ENCODE results near the gene SLC1A3. TPM values are rescaled to one million over a fixed set of nuclear protein-coding genes. Genes with fewer than 3 reads are reported as not detected.
"Not testable (repeated sequence)": the region's sequence is repeated elsewhere in the genome, so short reads cannot be mapped to it uniquely, and the experiment has no call there.

SLC1A3 gene
- polyA plus RNA-seq (2013, experiment 1 of 2; ENCODE audit: insufficient read length) = 11.3 TPM
- polyA plus RNA-seq (2013, experiment 2 of 2; ENCODE audit: insufficient read length) = 10.6 TPM

DNA sequence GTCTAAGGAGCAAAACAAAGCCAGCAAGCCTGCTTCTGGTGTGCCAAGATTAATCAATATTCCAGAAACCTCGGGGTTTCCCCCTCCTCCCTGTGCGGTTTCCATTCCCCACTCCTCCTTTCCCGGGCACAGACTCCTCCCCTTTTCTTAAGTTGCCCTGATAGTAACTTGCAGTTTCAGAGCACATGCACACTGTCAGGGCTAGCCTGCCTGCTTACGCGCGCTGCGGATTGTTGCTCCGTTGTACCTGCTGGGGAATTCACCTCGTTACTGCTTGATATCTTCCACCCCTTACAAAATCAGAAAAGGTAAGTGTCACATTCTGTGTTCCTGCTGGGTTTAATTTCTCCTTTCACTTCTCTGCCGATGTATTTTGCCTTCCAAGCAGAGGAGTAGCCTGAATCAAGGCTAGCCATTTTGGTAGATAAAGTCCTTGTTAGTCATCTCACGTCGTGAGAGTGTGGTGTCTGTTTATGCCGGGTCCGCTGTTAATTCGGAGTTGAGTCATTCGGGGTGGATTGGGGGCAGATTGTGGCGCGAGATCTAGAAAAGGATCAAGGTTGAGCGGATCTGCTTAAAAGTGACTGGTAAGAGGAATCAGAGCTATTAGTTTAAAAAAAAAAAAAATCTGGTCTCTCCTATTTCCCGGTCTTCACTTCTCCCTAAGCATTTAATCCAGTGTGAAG is at the start of gene SLC1A3:
SLC1A3 (plus strand) TSS at position 179 of the 686 bp plus-strand sequence. CDS start 1,818 bp downstream, outside the sequence.
- peak; percentile 74 for DNase-seq

DNA sequence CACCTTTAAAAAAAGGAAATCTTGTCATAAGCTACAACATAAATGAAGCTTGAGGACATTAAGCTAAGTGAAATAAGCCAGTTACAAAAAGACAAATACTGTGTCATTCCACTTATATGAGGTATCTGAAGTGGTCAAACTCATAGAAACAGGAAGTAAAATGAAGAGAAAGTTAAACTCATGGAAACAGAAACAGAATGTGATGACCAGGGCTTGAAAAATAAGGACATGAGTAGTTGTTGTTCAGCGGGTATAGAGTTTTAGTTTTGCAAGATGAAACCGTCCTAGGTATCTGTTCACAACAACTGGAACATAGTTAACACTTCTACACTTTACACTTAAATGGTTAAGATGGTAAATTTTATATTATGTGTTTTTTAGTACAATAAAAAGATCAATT is 47.8 kb upstream of the SLC1A3 start:
- DNase-seq = no peak

DNA sequence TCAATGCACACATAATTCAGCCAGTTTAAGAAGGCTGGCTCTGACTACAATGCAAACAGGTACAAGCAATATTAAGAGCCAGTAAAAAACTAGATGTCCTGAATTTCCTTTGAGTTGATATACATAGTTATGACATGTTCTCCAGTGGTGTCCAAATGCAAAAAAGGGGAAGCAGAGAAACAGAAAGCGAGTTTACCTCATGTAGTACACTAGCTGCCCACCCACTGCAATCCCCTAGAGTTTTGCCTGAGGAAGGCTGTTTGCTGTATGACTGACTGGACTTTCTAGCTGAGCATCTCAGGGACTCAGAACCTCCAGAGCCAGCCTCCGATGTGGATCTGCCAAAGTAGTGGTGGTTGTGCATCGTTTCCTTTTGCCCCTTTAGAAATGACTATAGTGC is 44.8 kb upstream of the SLC1A3 start:
- DNase-seq = no peak

DNA sequence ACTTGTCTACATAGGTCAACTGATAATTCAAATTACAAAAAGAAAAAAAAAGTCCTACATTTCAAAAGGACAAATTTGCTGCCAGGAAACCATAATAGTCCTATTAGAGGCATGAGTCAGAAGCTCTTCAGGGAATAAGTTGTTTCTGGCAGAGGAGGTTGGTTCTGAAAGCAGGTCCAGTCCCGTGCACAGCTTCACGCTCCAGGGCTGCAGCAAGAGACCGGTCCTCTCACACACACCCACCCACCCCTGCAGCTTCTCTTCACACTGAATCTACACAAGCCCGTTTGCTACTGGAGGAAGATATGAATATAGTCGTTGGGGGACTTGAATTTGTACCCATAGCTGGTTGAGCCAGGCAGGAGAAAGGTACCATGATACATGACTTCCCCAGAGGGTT is 36.9 kb upstream of the SLC1A3 start:
- peak; percentile 61 for DNase-seq

DNA sequence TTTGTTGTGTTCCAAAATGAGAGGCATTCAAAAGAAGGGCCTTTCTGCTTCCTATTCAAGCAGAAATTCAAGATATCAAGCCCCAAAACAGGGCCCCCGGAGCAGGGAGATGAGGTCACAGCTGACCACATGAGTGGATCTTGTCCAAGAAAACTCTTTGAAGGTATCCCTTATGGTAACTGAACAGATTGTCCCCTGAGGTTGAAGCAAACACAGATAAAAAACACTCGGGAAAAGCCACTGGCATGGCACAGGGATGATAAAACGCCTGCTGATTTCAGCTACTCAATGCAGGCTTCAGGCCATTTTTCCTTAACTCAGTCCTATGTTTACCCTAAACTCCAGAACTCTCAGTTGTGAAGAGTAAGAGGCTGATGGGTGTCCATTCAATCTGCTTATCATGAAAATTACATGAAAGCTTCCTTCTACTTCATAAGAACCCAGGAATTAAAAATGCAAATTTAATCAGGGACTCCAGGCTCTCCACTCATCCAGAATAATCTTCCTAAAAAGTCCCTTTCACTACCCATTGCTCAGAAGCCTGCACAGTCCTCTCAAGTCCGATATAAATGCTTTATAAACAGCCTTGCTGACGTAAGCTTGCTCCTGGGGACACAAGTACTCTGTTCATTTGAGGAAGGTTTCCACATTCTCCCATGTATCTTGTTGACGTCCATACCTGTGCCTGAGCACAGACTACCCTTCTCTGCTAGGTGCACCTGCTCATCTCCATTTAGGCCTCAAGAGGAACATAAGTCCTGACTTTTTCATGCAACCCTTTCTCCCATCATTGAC is 35.9 kb upstream of the SLC1A3 start:
- peak; percentile 46 for DNase-seq

DNA sequence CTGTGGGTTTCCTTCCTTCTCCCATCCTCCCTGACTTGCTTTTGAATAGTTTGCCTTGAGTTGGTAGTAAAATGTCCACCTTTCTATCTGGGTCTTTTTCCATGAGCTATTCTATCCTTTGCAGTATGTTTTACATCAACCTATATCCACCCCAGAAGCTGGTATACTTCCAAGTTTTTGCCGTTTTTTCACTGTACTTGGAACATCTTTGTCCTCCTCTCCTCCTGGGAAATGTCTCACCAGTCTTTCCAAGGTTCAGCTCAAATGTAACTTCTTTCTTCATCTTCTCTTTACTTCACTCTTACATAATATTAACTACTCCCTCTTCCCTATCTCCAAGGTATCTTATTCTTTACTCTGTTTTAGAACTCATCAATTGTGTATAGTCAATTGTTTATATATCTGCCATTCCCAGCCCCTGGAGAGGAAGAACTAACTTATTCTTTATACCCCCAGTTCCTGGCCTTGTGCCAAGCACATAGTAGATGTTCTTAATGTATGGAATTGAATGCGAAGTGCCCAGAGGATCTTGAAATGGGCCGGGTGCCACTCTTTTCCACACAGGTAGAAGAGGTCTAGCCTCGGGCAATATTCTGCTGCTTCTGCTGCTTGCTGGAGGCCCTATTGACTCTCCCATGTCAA is 34.9 kb upstream of the SLC1A3 start:
- no peak for DNase-seq

DNA sequence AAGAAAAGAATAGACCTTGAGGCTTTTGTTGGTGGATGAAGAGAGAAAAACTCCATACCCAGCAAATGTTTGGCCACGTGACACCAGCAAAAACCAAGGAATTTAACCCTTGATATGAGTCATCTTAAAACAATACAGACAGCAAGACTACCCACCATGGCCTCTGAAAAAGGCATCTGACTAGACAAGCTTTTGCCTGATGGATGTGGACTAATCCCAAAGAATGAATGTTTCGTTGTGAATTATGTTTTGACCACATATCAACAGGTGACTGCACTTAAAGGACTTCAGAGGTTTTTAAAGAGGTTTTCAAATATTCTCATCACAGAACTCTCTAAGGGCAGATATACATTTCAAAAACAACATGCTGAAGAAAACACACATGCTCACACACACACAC is 33.0 kb upstream of the SLC1A3 start:
- peak; percentile 91 for DNase-seq

DNA sequence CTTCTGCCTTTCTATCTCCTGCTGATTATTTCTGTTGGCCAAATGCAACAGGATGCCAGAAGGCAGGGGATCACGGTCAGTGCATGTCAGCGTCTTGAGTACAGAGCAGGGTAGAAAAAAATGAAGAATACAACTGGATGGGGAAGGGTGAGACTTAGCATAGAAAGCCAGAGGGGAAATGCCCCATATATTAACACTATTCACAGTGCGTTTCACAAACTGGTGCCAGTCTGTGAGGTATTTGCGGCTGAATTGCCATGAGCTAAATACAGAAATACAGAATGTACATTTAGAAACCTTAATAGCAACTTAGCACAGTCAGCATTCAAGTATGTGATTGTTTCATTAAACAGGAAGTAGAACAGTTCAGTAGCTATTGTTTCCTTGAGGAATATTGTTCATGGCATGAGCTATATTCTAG is 31.0 kb upstream of the SLC1A3 start:
- peak; percentile 56 for DNase-seq

DNA sequence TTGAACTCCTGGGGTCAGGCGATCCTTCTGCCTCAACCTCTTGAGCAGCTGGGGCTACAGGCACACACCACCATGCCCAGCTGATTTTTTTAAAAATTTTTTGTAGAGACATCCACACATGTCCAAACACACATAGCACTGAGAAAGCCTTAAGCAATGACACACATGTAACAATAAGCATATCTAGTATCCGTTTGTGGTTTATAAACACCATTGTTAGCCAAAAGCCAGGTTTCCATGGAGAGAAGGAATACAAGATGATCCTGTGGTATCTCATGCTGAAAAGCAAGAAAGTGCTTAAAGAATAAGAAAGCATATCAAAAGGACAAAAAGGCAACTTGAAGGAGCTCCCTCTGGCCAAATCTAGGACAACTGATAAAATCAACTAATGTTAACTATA is 29.7 kb upstream of the SLC1A3 start:
- no peak for DNase-seq

DNA sequence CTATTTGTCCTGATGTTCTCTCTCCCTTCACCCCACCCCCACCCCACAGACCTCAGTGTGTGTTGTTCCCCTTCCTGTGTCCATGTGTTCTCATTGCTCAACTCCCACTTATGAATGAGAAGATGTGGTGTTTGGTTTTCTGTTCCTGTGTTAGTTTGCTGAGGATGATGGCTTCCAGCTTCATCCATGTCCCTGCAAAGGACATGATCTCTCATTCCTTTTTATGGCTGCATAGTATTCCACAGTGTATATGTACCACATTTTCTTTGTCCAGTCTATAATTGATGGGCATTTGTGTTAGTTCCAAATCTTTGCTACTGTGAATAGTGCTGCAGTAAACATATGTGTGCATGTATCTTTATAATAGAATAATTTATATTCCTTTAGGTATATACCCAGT is 26.5 kb upstream of the SLC1A3 start:
- DNase-seq = not testable (repeated sequence)

DNA sequence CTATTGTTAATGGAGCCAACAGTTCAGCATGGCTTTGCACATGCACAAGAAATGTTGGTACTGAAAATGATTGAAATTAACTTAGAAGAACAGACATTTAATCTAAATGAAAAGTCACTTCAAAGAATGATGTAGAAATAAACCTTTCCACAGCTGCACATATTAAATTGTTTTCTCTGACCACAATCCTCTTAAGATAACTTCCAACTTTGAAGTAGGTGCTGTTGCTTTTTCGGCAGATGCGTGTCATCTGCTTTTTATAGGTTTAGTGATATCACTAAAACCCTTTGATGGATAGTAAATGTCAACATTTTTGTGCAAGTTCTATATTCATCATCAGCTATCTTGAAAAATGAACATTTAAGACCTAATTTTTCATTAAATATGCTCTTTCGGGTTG is 25.3 kb upstream of the SLC1A3 start:
- no peak for DNase-seq

DNA sequence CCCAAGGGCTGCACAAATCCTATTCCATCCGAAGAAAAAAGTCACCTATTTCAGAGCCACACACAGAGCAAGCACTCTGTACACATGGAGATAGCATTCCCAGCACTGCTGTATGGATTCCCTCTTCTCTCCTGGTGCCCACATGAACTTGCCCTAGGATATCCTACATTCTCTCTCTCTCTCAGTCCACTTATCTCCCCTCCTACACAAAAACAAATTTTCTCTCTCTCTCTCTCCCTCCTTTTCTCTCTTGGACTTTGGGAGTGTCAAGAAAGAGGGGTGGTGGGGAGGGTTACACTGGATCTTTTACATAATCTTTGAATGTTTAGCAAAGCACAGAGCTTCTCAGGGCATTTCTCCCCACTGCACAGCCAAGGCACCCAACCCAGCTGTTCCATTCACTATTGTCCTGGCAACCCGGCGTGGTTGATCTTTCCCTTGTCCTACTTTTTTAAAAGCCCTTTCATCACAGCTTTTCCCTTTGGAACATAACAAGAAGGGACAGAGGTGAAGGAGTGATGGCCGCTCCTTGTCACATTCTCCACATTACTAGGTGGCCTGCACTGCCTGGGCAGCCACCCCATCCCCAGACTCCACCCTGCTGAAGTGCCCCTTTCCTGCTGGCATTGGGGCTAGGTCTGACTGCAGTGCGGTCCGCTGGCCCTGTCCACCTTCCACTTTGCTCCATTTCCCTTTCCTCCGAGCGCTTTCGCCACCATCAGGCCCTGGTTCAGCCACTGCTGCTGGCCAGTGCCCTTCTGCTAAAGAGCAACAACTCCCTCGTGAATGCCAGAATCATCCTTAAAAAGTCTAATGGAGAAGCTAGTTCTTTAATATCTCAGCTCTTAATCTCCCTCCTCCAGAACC is 22.2 kb upstream of the SLC1A3 start:
- no peak for DNase-seq

DNA sequence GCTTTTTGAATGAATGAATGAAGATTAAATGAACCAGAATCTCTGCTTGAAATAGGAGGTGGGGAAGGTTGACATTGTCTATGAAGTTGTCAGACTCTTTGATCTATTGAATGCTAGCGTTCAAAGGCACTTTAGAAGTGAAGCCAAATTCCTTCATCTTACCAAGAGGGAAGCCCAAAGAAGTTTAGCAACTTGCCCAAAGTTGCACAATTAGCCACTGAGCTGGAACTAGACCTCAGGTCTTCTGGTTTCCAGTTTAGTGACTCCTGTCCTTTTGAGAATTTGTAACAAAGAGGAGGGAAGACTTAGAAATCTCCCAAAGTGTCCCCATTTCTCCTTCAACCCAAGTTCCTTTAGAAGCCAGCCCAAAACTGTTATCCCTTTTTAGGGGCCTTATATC is 20.7 kb upstream of the SLC1A3 start:
- no peak for DNase-seq

DNA sequence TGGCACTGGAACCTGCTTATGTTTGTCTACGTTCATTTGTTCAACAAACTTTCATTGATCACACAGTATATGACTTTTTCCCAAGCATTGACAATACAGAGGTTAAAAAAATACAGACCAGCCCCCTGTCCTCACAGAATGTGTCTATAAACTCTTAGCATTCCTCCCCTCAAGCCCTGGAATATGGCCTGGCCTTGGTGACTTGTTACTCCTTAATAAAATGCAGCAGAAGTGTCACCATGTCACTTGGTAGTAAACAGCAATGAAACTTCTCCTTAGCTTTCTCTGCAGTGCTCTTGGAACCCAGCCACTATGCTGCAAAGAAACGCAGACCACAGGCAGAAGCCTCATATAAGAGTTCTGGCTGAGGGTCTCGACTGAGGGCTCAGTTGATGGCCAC is 19.1 kb upstream of the SLC1A3 start:
- no peak for DNase-seq

DNA sequence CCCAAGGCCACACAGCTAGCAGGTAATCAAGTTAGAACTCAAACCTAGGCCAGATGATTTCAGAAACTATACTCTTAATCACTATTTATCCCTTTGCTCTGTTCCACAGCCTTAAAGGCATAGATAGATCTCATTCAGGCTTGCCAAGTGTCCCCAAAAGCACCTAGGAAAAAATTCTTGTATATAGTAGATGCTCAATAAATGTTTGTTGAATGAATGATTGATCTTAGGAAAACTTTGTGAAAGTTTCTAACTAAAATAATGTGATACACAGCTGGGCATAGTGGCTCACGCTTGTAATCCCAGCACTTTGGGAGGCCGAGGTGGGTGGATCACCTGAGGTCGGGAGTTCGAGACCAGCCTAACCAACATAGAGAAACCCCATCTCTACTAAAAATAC is 16.7 kb upstream of the SLC1A3 start:
- DNase-seq = not testable (repeated sequence)

DNA sequence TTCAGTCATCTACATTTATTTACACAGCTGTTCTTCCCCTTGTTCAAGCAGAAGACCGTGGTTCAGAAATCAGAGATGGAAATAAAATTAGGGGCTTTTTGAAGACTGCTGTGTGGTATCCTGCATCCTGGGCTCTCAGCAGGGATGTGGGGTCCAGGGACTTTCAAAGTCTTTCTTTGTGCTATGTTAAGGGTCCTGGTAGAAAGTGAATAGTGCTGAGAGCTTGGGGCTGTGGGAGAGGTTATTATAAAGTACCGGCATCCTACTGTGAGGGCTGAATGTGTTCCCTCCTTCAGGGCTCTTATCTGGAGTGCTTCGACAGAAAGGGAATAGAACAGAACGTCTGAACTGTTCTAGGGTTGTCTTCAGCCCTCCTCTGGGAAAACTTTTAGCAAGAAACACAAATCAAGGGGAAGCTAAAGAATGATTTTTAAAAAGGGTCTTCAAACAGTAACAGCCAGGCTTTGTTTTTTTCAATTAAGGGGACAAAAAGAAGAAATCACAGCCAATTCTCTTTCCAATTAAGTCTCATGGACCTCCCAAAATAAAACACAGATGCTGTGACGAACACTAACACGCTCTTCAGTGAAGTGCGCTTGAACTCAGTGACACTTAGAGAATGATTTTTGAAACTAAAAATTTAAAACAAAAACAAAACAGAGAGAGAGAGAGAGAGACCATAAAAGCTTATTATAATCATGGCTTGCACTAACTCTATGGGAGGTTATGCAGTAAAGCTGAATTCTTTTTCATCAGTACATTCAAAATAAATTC is 15.7 kb upstream of the SLC1A3 start:
- no peak for DNase-seq

DNA sequence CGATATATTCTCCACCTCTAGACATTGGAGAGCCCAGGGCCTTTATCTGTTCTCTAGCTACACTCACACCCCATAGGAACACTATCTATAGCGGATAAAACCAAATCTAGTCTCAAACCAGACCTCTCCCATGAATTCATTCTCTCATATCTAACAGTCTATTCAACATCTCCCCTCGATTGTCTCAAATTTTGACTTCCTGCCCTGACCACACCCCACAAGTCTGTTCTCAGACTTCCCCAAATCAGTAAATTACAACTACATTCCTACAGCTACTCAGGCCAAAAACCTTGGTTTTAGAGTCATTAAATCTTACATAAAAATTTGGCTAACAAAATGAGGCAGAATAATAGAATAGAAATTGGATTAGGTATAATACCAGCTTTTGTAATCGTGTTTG is 12.5 kb upstream of the SLC1A3 start:
- DNase-seq = no peak

DNA sequence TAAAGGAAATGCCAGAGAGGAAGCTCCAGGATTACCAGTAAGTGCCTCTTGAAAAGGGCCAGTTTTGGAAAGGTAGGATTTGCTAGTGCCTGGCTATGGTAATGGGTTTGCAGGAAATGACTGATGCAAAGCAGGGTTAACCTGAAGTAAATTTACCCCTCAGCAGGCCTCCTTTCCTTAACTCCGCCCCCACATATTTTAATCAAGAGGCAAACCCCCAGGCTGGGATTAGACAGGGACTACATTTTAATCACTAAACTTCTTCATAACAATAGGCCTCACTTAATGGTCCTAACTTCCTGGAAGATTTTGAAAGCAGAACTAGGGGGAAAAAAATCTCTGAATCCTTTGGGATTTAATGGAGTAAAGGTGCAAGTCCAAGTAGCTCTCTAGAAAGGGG is 10.2 kb upstream of the SLC1A3 start:
- DNase-seq = no peak

DNA sequence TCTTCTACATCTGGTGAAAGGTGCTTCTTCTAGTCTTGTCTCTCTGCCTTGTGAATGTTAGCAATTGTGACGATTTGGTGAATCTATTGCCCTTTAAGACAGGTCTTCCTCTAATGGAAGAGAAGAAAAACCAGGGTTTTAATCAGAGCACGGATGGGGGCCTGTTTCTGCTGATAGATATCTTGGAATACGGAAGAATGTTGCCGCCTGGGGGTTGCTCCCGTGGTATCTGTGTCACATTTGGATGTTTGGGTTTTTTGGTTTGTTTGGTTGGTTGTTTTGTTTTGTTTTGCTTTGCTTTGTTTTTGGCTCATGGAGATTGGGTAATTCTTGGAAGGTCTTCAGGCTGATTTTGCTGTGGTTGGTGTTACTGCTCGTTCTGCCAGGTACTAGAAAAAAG is 9.7 kb upstream of the SLC1A3 start:
- DNase-seq = no peak

DNA sequence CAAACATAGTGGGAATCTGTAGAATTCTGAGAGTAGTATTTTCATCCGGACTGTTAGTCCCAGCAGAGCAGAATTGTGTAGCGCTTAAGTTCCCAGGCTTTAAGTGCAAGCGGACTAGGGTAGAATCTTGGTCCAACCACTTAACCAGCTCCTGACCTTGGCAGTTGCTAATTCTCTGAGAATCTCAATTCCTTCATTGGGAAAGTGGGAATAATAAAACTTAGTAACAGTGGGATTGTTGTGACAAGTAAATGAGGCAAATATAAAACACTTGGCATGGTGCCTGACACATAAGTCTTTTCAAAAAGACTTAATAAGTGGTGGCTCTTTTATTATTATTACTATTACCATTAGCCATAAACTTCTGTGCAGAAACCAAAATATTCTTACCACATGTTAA is 8.4 kb upstream of the SLC1A3 start:
- DNase-seq = no peak

DNA sequence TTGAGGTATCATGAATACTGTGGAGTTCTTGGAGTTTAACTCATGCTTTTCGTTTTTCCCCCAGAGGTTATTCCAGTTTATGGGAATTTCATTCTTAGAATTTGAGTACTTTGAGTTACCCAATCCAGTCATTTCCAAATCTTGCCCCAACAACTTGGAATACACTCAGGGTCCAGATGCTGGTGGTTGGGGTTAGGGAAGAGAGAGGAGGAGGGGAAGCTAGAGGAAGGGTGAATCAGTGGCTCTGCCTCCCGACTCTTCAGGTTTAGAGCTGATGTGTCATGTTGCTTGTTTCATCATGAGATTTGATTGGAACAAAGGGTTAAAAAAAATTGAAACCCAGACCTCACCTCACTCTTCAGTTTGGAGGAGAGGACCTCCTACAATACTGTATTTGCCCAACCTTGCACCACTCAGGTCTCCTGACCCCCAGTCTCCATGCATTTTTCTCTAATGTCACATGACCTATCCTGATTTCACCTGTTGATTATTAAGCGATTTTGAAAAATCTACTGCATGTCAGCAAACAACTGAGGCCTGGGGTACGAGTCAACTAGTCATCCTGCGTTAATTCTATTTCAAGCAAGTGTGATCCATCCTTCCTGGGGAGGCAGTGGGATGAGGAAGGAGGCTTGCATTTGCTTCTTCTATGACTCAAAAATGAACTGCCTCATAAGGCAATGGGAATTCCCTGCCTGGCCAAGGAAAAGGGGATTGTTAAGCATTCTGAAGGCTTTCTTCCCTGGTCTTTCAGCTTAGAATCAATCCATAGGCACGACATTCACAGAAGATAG is 6.2 kb upstream of the SLC1A3 start:
- DNase-seq = peak; percentile 75
